Adrenal gland (tissue), 12 donors: Measurements from ENCODE around the gene TMEM255B. TPM values are rescaled to one million over a fixed set of nuclear protein-coding genes. Genes with fewer than 3 reads are reported as not detected.
"Not testable (repeated sequence)": the region's sequence is repeated elsewhere in the genome, so short reads cannot be mapped to it uniquely, and the experiment has no call there.

Experiments
- DNase-seq, 7 donors: peaks; one replicate each; pipeline ENCODE4 v3.0.0-alpha.2; 2019 to 2020
- H3K27ac ChIP-seq, 5 donors: fragments of 200-600 bp; sonication (generic) in 4 of 5; 1 replicate in 3 of 5; 2 replicates in 2 of 5; pipeline versions ENCODE4 v1.5.1 to v1.8.0; 2016 to 2020; ENCODE audit warnings: mild to moderate bottlenecking in 1 of 5
- H3K27me3 ChIP-seq: fragments of 200-600 bp; 2 replicates; pipeline ENCODE4 v1.8.0; 2021
- H3K36me3 ChIP-seq, 2 donors: fragments of 200-600 bp; replicated peaks in 1 of 2; 1 replicate in 1 of 2; 2 replicates in 1 of 2; pipeline versions ENCODE4 v1.5.1 to v1.8.0; 2018 to 2022
- H3K4me1 ChIP-seq, 2 donors: fragments of 200-600 bp; replicated peaks in 1 of 2; 1 replicate in 1 of 2; 2 replicates in 1 of 2; pipeline versions ENCODE4 v1.5.1 to v1.8.0; 2018 to 2021
- H3K4me3 ChIP-seq, 4 donors: fragments of 200-600 bp; sonication (generic) in 3 of 4; one replicate each; pipeline ENCODE4 v1.5.1; 2016 to 2018
- H3K9me3 ChIP-seq, 3 donors: fragments of 200-600 bp; sonication (generic) in 1 of 3; replicated peaks in 1 of 3; 1 replicate in 2 of 3; 2 replicates in 1 of 3; pipeline versions ENCODE4 v1.5.1 to v1.8.0; 2016 to 2021
- POLR2A ChIP-seq, 2 donors: fragments of 450-650 bp; IDR thresholded peaks; one replicate each; pipeline ENCODE4 v1.6.1; 2017; ENCODE audit warnings: antibody characterized with exemption in 2 of 2, mild to moderate bottlenecking in 2 of 2, moderate library complexity in 1 of 2
- WGBS, 4 donors: extraction: QIAGEN DNeasy Blood & Tissue Kit in 2 of 4; methylation state at CpG; one replicate each; pipeline versions ENCODE4 v1.1.5 to v1.1.7; 2013 to 2017; 5-methylcytosine and 5-hydroxymethylcytosine counted together
- intact Hi-C, 2 donors: fragments of 100-400 bp; cut with DNase I; formaldehyde crosslinking; loops; one replicate each; pipeline versions ENCODE4 v1.14.1 to v1.15.0; 2022 to 2023
- polyA plus RNA-seq, 3 donors: library from polyadenylated mRNA; stranded (reverse); fragments of 200-250 nt in 2 of 3; fragments of 350-450 nt in 1 of 3; fragmentation: Illumina TruSeq in 1 of 3; extraction: RNeasy Lipid Tissue Mini Kit (QIAGEN cat#74804) in 1 of 3; gene quantifications; one replicate each; pipeline ENCODE4 v1.2.3, GENCODE V29; 2013 to 2014
- total RNA-seq, 9 donors: library from RNA; depleted of rRNA in 4 of 9; stranded (reverse); fragments of >200 nt in 4 of 9; fragments of 120-200 nt in 1 of 9; fragmentation: NEBNext Ultra II Directional in 1 of 9; extraction: Animal tissue kit (Norgen Biotek cat#: 25700) in 1 of 9; gene quantifications; one replicate each; pipeline versions ENCODE4 v1.1.0 to v1.2.4, GENCODE V29; 2013 to 2023
- TF ChIP-seq, protein P1 (sequence below), 6 experiments: fragments of 450-650 bp in 4 of 6; fragments of 200-600 bp in 2 of 6; sonication (generic) in 1 of 6; IDR thresholded peaks; 1 replicate in 5 of 6; 2 replicates in 1 of 6; pipeline versions ENCODE4 v1.5.1 to v1.8.0; 2016 to 2021; ENCODE audit warnings: antibody characterized with exemption in 6 of 6, mild to moderate bottlenecking in 2 of 6, moderate library complexity in 1 of 6
- donor health status: healthy with polysubstance abuse.
- donor health status: Bipolar disorder and iron deficiency.
- donor health status: DM: yes; HTN: yes; CAD: no.
- donor health status: DM: no; HTN: no; CAD: no.
- donor health status: DM: no; HTN: no; CAD: no.
- donor health status: DM: yes; HTN: yes; CAD: no.

Gene TMEM255B
- total and polyA plus RNA-seq, 12 donors, result 1.3 to 60.1 (median 17.2) TPM

DNA sequence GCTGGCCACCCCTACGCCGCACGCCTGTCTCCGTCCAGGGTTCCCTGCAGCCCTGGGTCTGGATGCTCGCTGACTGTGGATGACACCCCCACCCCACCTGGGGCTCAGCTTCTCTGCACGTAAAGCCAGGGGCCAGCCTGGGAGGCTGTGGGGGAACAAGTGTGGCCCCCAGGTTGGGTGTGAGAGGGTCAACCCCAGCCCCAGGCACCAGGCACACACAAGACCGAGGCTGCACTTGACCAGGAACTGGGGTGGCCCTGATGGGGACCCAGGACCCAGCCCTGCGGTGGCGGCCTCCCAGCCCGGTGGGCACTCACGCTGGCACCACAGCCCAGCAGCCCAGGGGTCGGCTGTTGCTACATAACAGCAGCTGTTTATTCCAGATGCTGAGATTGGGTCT, 63.2 kb downstream of the TMEM255B start:
- 92 to 98% (median 95%) methylated on average over 6 to 12 of the region's 12 CpGs for WGBS, 4 donors
- H3K27me3 ChIP-seq, result no peaks in the 10 kb centered on the region
- peaks cover 0 to 13% of the 10 kb centered on the region in 2 donors for H3K36me3 ChIP-seq
- no peak for TF ChIP-seq POLR2A (IDR thresholded peaks at IDR 0.05)
- TF ChIP-seq, protein P1, sequence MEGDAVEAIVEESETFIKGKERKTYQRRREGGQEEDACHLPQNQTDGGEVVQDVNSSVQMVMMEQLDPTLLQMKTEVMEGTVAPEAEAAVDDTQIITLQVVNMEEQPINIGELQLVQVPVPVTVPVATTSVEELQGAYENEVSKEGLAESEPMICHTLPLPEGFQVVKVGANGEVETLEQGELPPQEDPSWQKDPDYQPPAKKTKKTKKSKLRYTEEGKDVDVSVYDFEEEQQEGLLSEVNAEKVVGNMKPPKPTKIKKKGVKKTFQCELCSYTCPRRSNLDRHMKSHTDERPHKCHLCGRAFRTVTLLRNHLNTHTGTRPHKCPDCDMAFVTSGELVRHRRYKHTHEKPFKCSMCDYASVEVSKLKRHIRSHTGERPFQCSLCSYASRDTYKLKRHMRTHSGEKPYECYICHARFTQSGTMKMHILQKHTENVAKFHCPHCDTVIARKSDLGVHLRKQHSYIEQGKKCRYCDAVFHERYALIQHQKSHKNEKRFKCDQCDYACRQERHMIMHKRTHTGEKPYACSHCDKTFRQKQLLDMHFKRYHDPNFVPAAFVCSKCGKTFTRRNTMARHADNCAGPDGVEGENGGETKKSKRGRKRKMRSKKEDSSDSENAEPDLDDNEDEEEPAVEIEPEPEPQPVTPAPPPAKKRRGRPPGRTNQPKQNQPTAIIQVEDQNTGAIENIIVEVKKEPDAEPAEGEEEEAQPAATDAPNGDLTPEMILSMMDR (IDR thresholded peaks at IDR 0.05), result no peak
- no peak overlapping the region for H3K4me3 ChIP-seq
- H3K27ac ChIP-seq, result peak overlapping the region in 2 of 5 donors; percentile 84 to 96
- no peak for DNase-seq
- H3K4me1 ChIP-seq, result peaks cover 13 to 18% of the 10 kb centered on the region in 2 donors
- intact Hi-C loops, result no loop called here
- H3K9me3 ChIP-seq, result no peaks in the 10 kb centered on the region

- TF ChIP-seq, protein P1 (IDR thresholded peaks at IDR 0.05), result no peak
- no peak for TF ChIP-seq POLR2A (IDR thresholded peaks at IDR 0.05)
- peaks cover 0 to 20% of the 10 kb centered on the region in 2 donors for H3K36me3 ChIP-seq
- H3K4me1 ChIP-seq, result peaks cover 13 to 18% of the 10 kb centered on the region in 2 donors
- no peaks in the 10 kb centered on the region for H3K27me3 ChIP-seq
- H3K27ac ChIP-seq, result no peak overlapping the region
- no peak overlapping the region for H3K4me3 ChIP-seq
- DNase-seq, result no peak
- intact Hi-C loops, result no loop called here
- H3K9me3 ChIP-seq, result no peaks in the 10 kb centered on the region
- WGBS, 4 donors, result 84 to 93% (median 89%) methylated on average over 7 to 45 of the region's 45 CpGs
Measured at GRCh38 chr13:113822956-113823744, 64.1 kb downstream of the TMEM255B start.

DNA sequence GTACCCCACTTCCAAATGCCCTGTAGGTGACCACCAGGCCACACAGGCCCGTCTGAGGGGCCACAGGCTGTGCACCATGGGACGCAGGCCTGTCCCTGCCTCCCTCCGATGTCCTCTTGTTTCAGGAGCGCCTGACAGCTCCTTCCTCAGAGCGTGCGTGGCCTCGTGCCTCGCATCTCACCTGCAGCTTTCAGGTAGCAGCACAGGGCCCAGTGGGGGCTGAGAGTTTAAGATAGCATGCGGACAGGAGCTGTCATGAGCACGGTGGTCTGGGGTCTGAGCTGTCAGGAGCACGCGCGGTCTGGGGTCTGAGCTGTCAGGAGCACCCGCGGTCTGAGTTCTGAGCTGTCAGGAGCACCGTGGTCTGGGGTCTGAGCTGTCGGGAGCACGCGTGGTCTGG, 64.7 kb downstream of the TMEM255B start:
- H3K9me3 ChIP-seq, result no peaks in the 10 kb centered on the region
- H3K4me1 ChIP-seq, result peaks cover 13 to 18% of the 10 kb centered on the region in 2 donors
- no peak overlapping the region for H3K27ac ChIP-seq
- no peaks in the 10 kb centered on the region for H3K27me3 ChIP-seq
- intact Hi-C loops, result no loop called here
- no peak overlapping the region for H3K4me3 ChIP-seq
- 82 to 99% (median 92%) methylated on average over 8 to 19 of the region's 19 CpGs for WGBS, 4 donors
- H3K36me3 ChIP-seq, result peaks cover 0 to 24% of the 10 kb centered on the region in 2 donors
- TF ChIP-seq, protein P1 (IDR thresholded peaks at IDR 0.05), result no peak
- DNase-seq, result no peak

- H3K9me3 ChIP-seq, result no peaks in the 10 kb centered on the region
- H3K4me3 ChIP-seq, result no peak overlapping the region
- DNase-seq, result no peak
- peaks cover 0 to 24% of the 10 kb centered on the region in 2 donors for H3K36me3 ChIP-seq
- TF ChIP-seq, protein P1 (IDR thresholded peaks at IDR 0.05), result no peak
- TF ChIP-seq POLR2A (IDR thresholded peaks at IDR 0.05), result no peak
- no peak overlapping the region for H3K27ac ChIP-seq
- WGBS, 4 donors, result 82 to 90% (median 86%) methylated on average over 11 to 16 of the region's 16 CpGs; no CpG with 5 or more reads in 1 of the 4 donors
- no peaks in the 10 kb centered on the region for H3K27me3 ChIP-seq
- peaks cover 7 to 8% of the 10 kb centered on the region in 2 donors for H3K4me1 ChIP-seq
- intact Hi-C loops, result no loop called here
Measured at GRCh38 chr13:113825841-113826240, 66.8 kb downstream of the TMEM255B start.

DNA sequence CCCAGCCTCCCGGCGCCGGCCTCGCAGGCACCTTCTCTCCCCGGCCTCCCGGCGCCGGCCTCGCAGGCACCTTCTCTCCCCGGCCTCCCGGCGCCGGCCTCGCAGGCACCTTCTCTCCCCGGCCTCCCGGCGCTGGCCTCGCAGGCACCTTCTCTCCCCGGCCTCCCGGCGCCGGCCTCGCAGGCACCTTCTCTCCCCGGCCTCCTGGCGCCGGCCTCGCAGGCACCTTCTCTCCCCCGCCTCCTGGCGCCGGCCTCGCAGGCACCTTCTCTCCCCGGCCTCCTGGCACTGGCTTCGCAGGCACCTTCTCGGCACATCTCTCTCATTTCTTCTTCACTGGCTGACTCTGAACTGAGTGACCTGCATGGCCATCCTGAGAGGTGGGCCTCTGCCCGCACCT, 67.4 kb downstream of the TMEM255B start:
- H3K4me3 ChIP-seq, H3K27ac ChIP-seq, H3K9me3 ChIP-seq, H3K27me3 ChIP-seq, H3K4me1 ChIP-seq, DNase-seq, intact Hi-C loops: not testable (repeated sequence)
- WGBS, 4 donors, result 81 to 92% (median 87%) methylated on average over 10 to 35 of the region's 35 CpGs
- H3K36me3 ChIP-seq, result peaks cover 0 to 24% of the 10 kb centered on the region in 2 donors
